Activated T-cell treated with anti-CD3 and anti-CD28 coated beads for 48 hours (primary cell): Measurements from ENCODE around the gene TM6SF1.
"Not testable (repeated sequence)": the region's sequence is repeated elsewhere in the genome, so short reads cannot be mapped to it uniquely, and the experiment has no call there.

Experiments
- DNase-seq: peaks from one replicate; pipeline ENCODE4 v3.0.0-alpha.2; 2020; ENCODE audit warnings: low read depth

Gene TM6SF1

GRCh38 chr15:83088876-83089275 lies 18.6 kb upstream of the TM6SF1 start:
- DNase-seq = no peak

- DNase-seq = no peak
These were observed 17.0 kb upstream of the TM6SF1 start for GRCh38 chr15:83090465-83090864.

DNA sequence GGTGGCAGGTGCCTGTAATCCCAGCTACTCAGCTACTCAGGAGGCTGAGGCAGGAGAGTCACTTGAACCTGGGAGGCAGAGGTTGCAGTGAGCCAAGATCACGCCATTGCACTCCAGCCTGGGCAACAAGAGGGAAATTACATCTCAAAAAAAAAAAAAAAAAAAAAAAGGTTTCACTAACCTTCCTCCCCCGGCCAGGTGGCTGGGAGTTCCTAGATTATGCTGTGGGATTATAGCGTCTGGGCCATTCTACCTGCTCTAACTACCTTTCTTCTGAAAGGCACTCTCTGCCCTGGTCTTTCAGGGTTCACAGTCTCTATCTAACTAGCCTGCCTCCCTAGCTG lies 15.5 kb upstream of the TM6SF1 start:
- DNase-seq = not testable (repeated sequence)

- DNase-seq = no peak
These were observed 15.0 kb upstream of the TM6SF1 start for GRCh38 chr15:83092309-83092976.

- DNase-seq = no peak
These were observed 12.9 kb upstream of the TM6SF1 start for GRCh38 chr15:83094583-83094982.

DNA sequence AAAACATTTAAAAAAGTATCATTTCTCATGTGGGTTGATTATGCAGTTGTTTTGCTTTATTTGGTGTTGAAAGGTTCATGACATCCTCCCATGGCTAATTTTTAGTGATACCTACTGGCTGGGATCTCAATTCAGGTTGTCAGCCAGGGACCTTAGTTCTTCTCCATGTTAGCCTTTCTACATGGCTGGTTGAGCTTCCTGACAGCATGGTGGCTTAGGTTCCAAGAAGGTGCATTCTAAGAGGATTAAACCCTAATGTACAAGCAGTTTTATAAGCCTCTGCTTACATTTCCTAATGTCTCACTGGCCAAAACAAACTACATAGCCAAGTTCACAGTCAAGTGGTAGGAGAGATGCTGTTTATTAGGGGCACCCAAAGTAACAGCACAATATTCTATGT lies 9.4 kb upstream of the TM6SF1 start:
- no peak for DNase-seq

- DNase-seq = no peak
These were observed 8.2 kb upstream of the TM6SF1 start for GRCh38 chr15:83099290-83099689.

- no peak for DNase-seq
These were observed 7.3 kb upstream of the TM6SF1 start for GRCh38 chr15:83100097-83100646.

DNA sequence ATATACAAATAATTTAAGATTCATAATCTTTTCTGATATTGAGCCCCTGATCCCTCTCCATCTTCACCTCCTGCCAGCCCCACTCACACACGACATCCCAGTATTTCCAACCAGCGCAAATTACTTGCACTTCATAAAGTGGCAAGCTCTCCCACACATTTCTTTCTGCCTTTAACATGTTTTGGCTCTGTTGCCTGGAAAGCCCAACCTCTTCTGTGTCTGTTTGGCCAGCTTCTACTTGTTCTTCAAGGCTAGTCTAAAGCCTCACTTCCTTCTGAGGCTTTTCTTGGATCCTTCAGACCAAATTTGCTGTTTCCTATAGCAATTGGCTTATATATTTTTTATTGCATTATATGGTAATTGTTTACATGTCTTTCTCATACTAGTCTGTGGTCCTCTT lies 5.1 kb upstream of the TM6SF1 start:
- DNase-seq = no peak

DNA sequence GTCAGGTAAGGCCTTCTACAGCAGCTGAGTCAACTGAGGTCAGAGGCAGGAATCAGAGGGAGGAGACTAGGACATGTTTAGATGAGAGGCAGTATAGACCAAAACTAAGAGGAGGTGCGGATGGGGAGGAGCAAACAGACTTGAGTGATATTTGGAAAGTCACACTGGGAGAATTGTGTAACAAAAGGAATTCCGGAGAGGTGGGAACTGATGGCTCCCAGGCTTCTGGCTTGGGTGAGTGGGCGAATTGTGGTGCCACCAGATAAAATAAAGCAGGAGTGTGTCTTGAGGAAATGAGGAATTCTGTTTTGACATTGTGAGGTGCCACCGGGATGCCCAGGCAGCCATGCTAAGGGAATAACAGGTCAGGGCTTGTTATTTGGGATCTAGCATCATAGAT lies 3.3 kb upstream of the TM6SF1 start:
- DNase-seq = no peak

GRCh38 chr15:83105440-83105839 lies 2.0 kb upstream of the TM6SF1 start:
- no peak for DNase-seq

DNA sequence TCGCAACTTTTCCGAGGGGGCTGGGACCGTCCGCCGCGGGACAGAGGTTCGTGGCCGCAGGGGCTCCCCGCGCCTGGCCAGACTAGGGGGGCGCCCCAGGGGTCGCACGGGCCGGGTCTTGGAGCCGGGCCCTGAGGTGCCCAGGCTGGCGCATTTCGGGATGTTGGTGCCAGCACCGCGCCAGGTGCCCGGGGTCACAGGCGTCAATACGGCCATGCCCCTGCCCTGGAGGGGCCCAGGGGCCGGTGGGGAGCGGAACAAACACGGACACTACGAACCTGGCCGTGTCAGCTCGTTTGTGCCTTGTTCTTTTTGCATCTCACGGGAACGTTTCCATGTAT lies 366 bp downstream of the TM6SF1 start:
- DNase-seq = no peak

DNA sequence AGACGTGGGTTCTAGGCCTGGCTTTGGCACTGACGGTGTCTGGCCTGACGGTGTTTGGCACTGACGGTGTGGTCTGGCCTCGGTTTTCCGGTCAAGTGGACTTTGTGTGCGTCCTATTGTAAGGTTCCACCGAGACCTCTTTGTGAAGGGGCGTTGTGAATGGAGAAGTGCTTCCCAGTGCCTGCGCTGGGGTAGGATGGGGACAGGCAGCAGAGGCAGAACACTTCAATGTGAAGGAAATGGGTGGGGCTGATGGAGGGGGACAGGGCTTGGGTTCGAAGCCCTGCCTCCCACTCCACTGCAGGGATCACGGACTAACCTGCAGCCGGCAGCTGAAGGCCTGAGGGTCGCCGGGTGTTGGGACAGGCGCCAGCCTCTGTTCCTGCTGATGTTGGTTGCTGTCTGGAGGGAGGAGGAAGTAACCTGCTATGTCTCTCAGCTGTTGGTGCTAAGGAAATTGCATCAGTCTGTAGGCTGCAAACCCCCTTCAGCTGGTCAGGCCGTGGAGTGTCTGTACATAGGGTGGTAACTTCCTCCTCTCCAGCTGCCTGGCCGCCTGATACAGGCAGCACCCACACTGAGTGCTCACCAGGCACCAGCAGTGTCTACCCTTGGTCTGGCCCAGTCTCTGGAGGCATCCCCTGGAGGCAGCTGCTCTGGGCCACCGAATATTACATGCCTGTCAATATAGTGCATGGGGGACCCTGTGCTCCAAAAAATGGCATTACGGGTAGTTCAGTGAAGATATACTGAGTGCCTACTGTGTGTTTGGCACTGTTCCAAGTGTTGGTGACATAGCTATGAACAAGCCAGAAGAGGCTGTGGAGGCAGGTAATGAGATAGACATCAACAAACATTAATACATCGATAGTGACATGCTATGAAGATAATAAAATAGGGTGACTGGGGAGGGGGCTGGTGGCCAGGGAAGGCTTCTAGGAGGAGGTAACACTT lies 1.1 kb downstream of the TM6SF1 start:
- no peak for DNase-seq

- DNase-seq = no peak
These were observed 2.1 kb downstream of the TM6SF1 start for GRCh38 chr15:83109532-83109931.

- DNase-seq = no peak
These were observed 2.9 kb downstream of the TM6SF1 start for GRCh38 chr15:83110381-83110780.

DNA sequence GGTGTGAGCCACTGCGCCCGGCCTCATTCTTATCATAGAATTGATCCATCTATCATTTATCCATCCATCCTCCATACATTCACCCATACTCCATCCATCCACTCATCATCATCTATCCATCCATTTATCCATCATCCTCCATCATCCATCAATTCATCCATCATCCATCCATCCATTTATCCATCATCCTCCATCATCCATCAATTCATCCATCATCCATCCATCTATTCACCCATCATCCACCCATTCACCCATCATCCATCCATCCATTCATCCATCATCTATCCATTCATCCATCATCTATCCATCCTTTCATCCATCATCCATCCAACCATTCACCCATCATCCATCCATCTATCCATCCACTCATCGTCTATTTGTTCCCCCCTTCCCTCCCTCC lies 3.7 kb downstream of the TM6SF1 start:
- DNase-seq = no peak

DNA sequence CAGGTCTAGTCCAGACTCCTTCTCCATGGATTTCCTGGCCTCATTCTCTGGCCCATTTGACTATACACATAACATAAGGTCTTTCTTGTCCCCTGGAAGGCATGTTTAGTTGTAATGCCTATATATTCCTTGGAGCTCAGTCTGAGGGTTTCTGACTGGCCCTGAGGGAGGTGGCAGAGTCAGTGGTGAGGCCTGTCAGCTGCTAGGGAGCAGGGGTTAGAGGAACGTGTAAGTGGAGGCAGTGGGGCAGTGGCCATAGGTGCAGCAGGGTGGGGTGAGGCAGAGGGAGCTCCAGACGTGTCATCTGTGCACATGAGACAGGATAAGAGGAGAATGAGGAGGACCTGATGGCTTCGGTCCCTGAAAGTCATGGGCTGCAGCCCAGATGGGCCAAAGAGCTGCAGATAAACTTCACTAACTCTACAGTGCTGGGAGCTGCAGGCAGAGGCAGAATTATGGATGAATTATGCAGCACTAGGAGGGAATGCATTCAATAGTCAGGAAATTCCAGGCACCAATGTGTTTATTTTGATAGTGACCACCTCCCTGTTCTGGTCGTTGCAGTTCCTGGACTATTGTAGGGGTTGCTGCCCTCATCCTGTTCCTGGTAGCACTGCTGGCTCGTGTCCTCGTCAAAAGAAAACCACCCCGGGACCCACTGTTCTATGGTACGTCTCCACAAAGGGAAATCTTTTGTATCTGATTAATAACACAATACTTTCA lies 4.9 kb downstream of the TM6SF1 start:
- DNase-seq = no peak

GRCh38 chr15:83112956-83113299 lies 5.5 kb downstream of the TM6SF1 start:
- no peak for DNase-seq

DNA sequence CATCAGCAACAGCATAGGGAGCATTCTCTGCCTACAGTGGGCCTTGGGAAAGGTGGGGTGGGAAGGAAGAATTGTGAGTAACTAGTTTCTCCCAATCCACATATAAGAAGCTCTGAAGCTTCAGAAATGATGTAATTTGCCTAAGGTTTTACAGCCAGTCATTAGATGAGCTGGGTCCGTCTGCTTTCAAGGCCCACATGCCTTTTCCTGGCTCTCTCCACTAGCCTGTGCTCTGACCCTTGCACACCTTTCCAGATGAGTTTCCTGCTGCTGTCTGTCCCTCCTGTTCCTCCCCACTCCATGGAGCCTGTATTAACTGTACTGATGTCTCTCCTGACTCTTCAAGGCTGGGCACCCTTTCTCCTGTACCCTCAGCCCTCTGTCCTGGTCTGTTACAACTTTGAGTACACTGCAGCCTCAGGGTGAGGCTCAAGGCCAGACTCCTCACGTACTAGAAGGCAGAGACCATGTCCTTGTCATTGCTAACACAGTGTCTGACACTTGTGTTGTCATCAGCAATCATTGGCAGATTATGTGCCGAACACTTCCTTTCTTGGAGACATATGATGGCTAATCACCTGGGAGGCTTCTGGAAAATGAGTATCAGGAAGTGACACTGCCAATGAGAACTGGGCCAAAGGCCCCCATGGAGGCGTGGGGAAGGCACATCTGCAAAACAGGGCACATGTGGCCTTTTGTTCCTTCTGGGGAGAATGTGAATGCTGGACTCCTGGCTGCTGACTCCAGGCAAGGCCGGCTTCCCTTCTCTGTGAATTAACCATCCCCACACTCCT lies 6.6 kb downstream of the TM6SF1 start:
- DNase-seq = no peak

- DNase-seq = no peak
These were observed 7.4 kb downstream of the TM6SF1 start for GRCh38 chr15:83114856-83115255.

DNA sequence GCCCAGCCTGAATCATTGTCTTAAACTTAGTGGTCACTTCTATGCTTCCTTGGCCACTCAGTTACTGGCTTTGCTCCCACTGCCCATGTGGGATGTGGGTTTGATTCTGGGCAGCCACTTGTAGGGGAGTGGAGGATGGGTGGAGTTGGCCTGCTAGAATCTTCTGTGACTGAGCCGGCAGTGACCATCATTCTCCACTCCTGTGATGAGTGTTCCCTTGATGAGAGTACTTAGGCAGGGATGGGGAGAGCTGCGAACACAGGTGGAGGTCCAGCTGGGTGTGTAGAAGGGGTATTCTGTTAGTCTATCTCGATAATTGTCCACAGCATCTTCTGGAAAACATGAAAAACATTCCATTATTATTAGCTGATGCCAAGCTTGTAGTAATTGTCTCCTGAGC lies 8.0 kb downstream of the TM6SF1 start:
- no peak for DNase-seq
